HG03571 (cell line): ENCODE measurements around the gene ADK.
"Not testable (repeated sequence)": the region's sequence is repeated elsewhere in the genome, so short reads cannot be mapped to it uniquely, and the experiment has no call there.

Experiments
- ATAC-seq: cut with Tn5 transposase; IDR thresholded peaks from one replicate; pipeline ENCODE4 v1.9.1; 2021; ENCODE audit not compliant: unreplicated experiment

The ADK gene

GRCh38 chr10:74527611-74528010, 376.6 kb downstream of the ADK start:
- not testable (repeated sequence) for ATAC-seq

GRCh38 chr10:74529205-74529604, 378.2 kb downstream of the ADK start:
- ATAC-seq: no peak

GRCh38 chr10:74530981-74531380, 380.0 kb downstream of the ADK start:
- no peak for ATAC-seq

GRCh38 chr10:74539317-74539716, 388.3 kb downstream of the ADK start:
- no peak for ATAC-seq

GRCh38 chr10:74541375-74541774, 390.4 kb downstream of the ADK start:
- ATAC-seq: no peak

GRCh38 chr10:74542077-74542476, 391.1 kb downstream of the ADK start:
- ATAC-seq: no peak

- no peak for ATAC-seq
Observed at GRCh38 chr10:74543276-74543675, 392.3 kb downstream of the ADK start.

GRCh38 chr10:74544106-74544505, 393.1 kb downstream of the ADK start:
- no peak for ATAC-seq

GRCh38 chr10:74548676-74549075, 397.7 kb downstream of the ADK start:
- no peak for ATAC-seq

- no peak for ATAC-seq
Observed at GRCh38 chr10:74556072-74556705, 405.2 kb downstream of the ADK start.

GRCh38 chr10:74557098-74557497, 406.1 kb downstream of the ADK start:
- ATAC-seq: no peak

GRCh38 chr10:74558403-74558802, 407.4 kb downstream of the ADK start:
- no peak for ATAC-seq

- no peak for ATAC-seq
Observed at GRCh38 chr10:74558897-74559296, 407.9 kb downstream of the ADK start.

- ATAC-seq: not testable (repeated sequence)
Observed at GRCh38 chr10:74568896-74569295, 417.9 kb downstream of the ADK start.

GRCh38 chr10:74573497-74573896, 422.5 kb downstream of the ADK start:
- ATAC-seq: not testable (repeated sequence)

GRCh38 chr10:74575191-74575720, 424.2 kb downstream of the ADK start:
- ATAC-seq: no peak

- no peak for ATAC-seq
Observed at GRCh38 chr10:74575912-74576311, 424.9 kb downstream of the ADK start.

- ATAC-seq: no peak
Observed at GRCh38 chr10:74576586-74576985, 425.6 kb downstream of the ADK start.

GRCh38 chr10:74580438-74580837, 429.4 kb downstream of the ADK start:
- ATAC-seq: not testable (repeated sequence)

GRCh38 chr10:74582566-74582965, 431.5 kb downstream of the ADK start:
- ATAC-seq: no peak

- peak; percentile 77 for ATAC-seq
Observed at GRCh38 chr10:74585231-74586087, 434.4 kb downstream of the ADK start.

GRCh38 chr10:74586088-74586585, 435.1 kb downstream of the ADK start:
- ATAC-seq: peak; percentile 17
